Medulla oblongata (tissue), 1 donor: Measurements from ENCODE around the gene CHRM3.

ENCODE experiments used
- DNase-seq: peaks from one replicate; pipeline ENCODE4 v3.0.0-alpha.2; 2015; ENCODE audit errors: extremely low spot score

CHRM3 gene

GRCh38 chr1:239413916-239414315 lies 27.5 kb downstream of the CHRM3 start:
- no peak for DNase-seq

GRCh38 chr1:239417221-239417620 lies 30.9 kb downstream of the CHRM3 start:
- no peak for DNase-seq

GRCh38 chr1:239417986-239418640 lies 31.7 kb downstream of the CHRM3 start:
- DNase-seq: no peak

- DNase-seq: peak; percentile 19
Measured at GRCh38 chr1:239418681-239419080, 32.3 kb downstream of the CHRM3 start.

GRCh38 chr1:239421811-239422210 lies 35.4 kb downstream of the CHRM3 start:
- no peak for DNase-seq

- no peak for DNase-seq
Measured at GRCh38 chr1:239422818-239423217, 36.5 kb downstream of the CHRM3 start.

- DNase-seq: no peak
Measured at GRCh38 chr1:239426821-239427475, 40.6 kb downstream of the CHRM3 start.

GRCh38 chr1:239427712-239428111 lies 41.3 kb downstream of the CHRM3 start:
- DNase-seq: no peak

GRCh38 chr1:239428120-239428710 lies 41.8 kb downstream of the CHRM3 start:
- DNase-seq: no peak

- DNase-seq: no peak
Measured at GRCh38 chr1:239429163-239429562, 42.8 kb downstream of the CHRM3 start.

- DNase-seq: no peak
Measured at GRCh38 chr1:239432255-239432654, 45.9 kb downstream of the CHRM3 start.

GRCh38 chr1:239434181-239434580 lies 47.8 kb downstream of the CHRM3 start:
- no peak for DNase-seq
